Peyer's patch (tissue), 4 donors: ENCODE data around the gene CHN2. TPM values are rescaled to one million over a fixed set of nuclear protein-coding genes. Genes with fewer than 3 reads are reported as not detected.

Source experiments
- DNase-seq, 3 donors: peaks; one replicate each; pipeline ENCODE4 v3.0.0-alpha.2; 2017 to 2019
- H3K27ac ChIP-seq, 4 donors: fragments of 200-600 bp; sonication (generic); one replicate each; pipeline ENCODE4 v1.5.1; 2016 to 2019
- H3K27me3 ChIP-seq, 2 donors: fragments of 200-600 bp; sonication (generic); one replicate each; pipeline ENCODE4 v1.5.1; 2019
- H3K36me3 ChIP-seq, 3 donors: fragments of 200-600 bp; sonication (generic); one replicate each; pipeline ENCODE4 v1.5.1; 2016 to 2019
- H3K4me1 ChIP-seq, 4 donors: fragments of 200-600 bp; sonication (generic); one replicate each; pipeline ENCODE4 v1.5.1; 2016 to 2019
- H3K4me3 ChIP-seq, 4 donors: fragments of 200-600 bp; sonication (generic); 1 replicate in 3 of 4; 2 replicates in 1 of 4; pipeline ENCODE4 v1.5.1; 2016 to 2019; ENCODE audit warnings: mild to moderate bottlenecking in 1 of 4
- H3K9me3 ChIP-seq, 4 donors: fragments of 200-600 bp; sonication (generic); one replicate each; pipeline ENCODE4 v1.5.1; 2016 to 2019; ENCODE audit warnings: mild to moderate bottlenecking in 1 of 4
- CTCF ChIP-seq, 6 experiments: fragments of 450-650 bp in 4 of 6; fragments of 200-600 bp in 2 of 6; sonication (generic) in 1 of 6; IDR thresholded peaks; one replicate each; pipeline ENCODE4 v1.5.1; 2017 to 2019; ENCODE audit warnings: antibody characterized with exemption in 6 of 6, mild to moderate bottlenecking in 3 of 6, moderate library complexity in 1 of 6
- POLR2A ChIP-seq, 2 donors: fragments of 450-650 bp; IDR thresholded peaks; one replicate each; pipeline ENCODE4 v1.5.1; 2017; ENCODE audit warnings: antibody characterized with exemption in 2 of 2, mild to moderate bottlenecking in 2 of 2, moderate library complexity in 2 of 2
- total RNA-seq, 4 donors: library from RNA; depleted of rRNA; stranded (reverse); fragments of >200 nt; gene quantifications; one replicate each; pipeline ENCODE4 v1.1.0, GENCODE V29; 2016

CHN2 gene
- total RNA-seq, 4 donors from 2014 or later: 29.7 to 159 (median 120) TPM

GRCh38 chr7:29160080-29160479, 34.5 kb upstream of the CHN2 start:
- no peak for DNase-seq
- Histone ChIP-seq H3K27me3 (no peaks in the 10 kb centered on the region), H3K36me3 (no peaks in the 10 kb centered on the region), H3K27ac (no peak overlapping the region), H3K4me1 (no peaks in the 10 kb centered on the region), H3K4me3 (no peak overlapping the region), H3K9me3 (no peaks in the 10 kb centered on the region)
- no peak for TF ChIP-seq CTCF (IDR thresholded peaks at IDR 0.05)

- Histone ChIP-seq H3K27ac (no peak overlapping the region), H3K4me3 (no peak overlapping the region), H3K9me3 (peaks cover 0 to 4% (median 0%) of the 10 kb centered on the region in 4 donors), H3K27me3 (no peaks in the 10 kb centered on the region), H3K36me3 (no peaks in the 10 kb centered on the region), H3K4me1 (no peaks in the 10 kb centered on the region)
- TF ChIP-seq POLR2A (IDR thresholded peaks at IDR 0.05) (no peak), CTCF (IDR thresholded peaks at IDR 0.05) (no peak)
- DNase-seq: no peak
Observed at GRCh38 chr7:29161231-29161630, 33.3 kb upstream of the CHN2 start.

- Histone ChIP-seq H3K36me3 (no peaks in the 10 kb centered on the region), H3K27me3 (no peaks in the 10 kb centered on the region), H3K9me3 (peaks cover 0 to 4% (median 0%) of the 10 kb centered on the region in 4 donors), H3K4me1 (no peaks in the 10 kb centered on the region), H3K4me3 (no peak overlapping the region), H3K27ac (no peak overlapping the region)
- no peak for DNase-seq
- TF ChIP-seq POLR2A (IDR thresholded peaks at IDR 0.05): no peak
- TF ChIP-seq CTCF (IDR thresholded peaks at IDR 0.05): no peak
Observed at GRCh38 chr7:29162577-29162976, 32.0 kb upstream of the CHN2 start.

- no peak for TF ChIP-seq CTCF (IDR thresholded peaks at IDR 0.05)
- TF ChIP-seq POLR2A (IDR thresholded peaks at IDR 0.05): no peak
- Histone ChIP-seq H3K9me3 (peaks cover 0 to 4% (median 0%) of the 10 kb centered on the region in 4 donors), H3K4me1 (no peaks in the 10 kb centered on the region), H3K27me3 (no peaks in the 10 kb centered on the region), H3K27ac (no peak overlapping the region), H3K36me3 (no peaks in the 10 kb centered on the region), H3K4me3 (no peak overlapping the region)
- DNase-seq: no peak
Observed at GRCh38 chr7:29163854-29164253, 30.7 kb upstream of the CHN2 start.

- DNase-seq: no peak
- Histone ChIP-seq H3K36me3 (no peaks in the 10 kb centered on the region), H3K27me3 (no peaks in the 10 kb centered on the region), H3K27ac (no peak overlapping the region), H3K4me1 (no peaks in the 10 kb centered on the region), H3K4me3 (no peak overlapping the region), H3K9me3 (peaks cover 0 to 4% (median 0%) of the 10 kb centered on the region in 4 donors)
- TF ChIP-seq POLR2A (IDR thresholded peaks at IDR 0.05) (no peak), CTCF (IDR thresholded peaks at IDR 0.05) (no peak)
Observed at GRCh38 chr7:29167721-29168120, 26.9 kb upstream of the CHN2 start.

GRCh38 chr7:29170781-29171180, 23.8 kb upstream of the CHN2 start:
- no peak for TF ChIP-seq POLR2A (IDR thresholded peaks at IDR 0.05)
- no peak for TF ChIP-seq CTCF (IDR thresholded peaks at IDR 0.05)
- no peak overlapping the region for H3K4me3 ChIP-seq
- DNase-seq: no peak
- H3K27me3 ChIP-seq: no peaks in the 10 kb centered on the region
- no peak overlapping the region for H3K27ac ChIP-seq
- peaks cover 0 to 4% (median 0%) of the 10 kb centered on the region in 4 donors for H3K9me3 ChIP-seq
- H3K36me3 ChIP-seq: no peaks in the 10 kb centered on the region
- no peaks in the 10 kb centered on the region for H3K4me1 ChIP-seq
